Measurements from ENCODE around the gene DPYSL4. TPM values are rescaled to one million over a fixed set of nuclear protein-coding genes. Genes with fewer than 3 reads are reported as not detected.

DPYSL4 gene
- total and polyA plus RNA-seq, 3 donors from 2014 or later: 11.7 to 21.0 (median 13.9) TPM

DNA sequence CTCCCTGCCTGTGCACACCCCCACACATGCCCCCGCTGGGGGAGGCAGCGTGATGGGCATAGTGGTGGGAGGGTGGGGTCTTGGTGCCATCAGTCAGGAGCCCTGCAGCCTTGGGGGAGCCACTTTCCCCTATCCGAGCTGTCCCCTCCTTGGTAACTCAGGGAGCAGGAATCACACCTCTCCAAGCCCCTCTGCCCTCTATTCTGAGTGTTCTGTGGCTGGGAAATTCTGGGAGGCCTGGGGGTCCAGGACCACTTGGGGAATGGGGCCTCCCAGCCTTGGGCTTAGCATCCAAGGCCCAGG is 11.3 kb downstream of the DPYSL4 start:
- Histone ChIP-seq H3K4me1 (no peaks in the 10 kb centered on the region), H3K9me3 (no peaks in the 10 kb centered on the region), H3K4me3 (no peak overlapping the region), H3K27ac (no peak overlapping the region), H3K27me3 (no peaks in the 10 kb centered on the region), H3K36me3 (ENCODE audit: low read depth, missing control alignments) (no peaks in the 10 kb centered on the region)
- 88% methylated on average over 3 of the region's 3 CpGs; no CpG with 5 or more reads in 1 of the 2 donors for whole genome bisulfite sequencing, 2 donors
- TF ChIP-seq POLR2A (IDR thresholded peaks at IDR 0.05): no peak
- TF ChIP-seq, protein P1, sequence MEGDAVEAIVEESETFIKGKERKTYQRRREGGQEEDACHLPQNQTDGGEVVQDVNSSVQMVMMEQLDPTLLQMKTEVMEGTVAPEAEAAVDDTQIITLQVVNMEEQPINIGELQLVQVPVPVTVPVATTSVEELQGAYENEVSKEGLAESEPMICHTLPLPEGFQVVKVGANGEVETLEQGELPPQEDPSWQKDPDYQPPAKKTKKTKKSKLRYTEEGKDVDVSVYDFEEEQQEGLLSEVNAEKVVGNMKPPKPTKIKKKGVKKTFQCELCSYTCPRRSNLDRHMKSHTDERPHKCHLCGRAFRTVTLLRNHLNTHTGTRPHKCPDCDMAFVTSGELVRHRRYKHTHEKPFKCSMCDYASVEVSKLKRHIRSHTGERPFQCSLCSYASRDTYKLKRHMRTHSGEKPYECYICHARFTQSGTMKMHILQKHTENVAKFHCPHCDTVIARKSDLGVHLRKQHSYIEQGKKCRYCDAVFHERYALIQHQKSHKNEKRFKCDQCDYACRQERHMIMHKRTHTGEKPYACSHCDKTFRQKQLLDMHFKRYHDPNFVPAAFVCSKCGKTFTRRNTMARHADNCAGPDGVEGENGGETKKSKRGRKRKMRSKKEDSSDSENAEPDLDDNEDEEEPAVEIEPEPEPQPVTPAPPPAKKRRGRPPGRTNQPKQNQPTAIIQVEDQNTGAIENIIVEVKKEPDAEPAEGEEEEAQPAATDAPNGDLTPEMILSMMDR (IDR thresholded peaks at IDR 0.05): no peak
- intact Hi-C loops (cut with DNase I; ENCODE audit: low total_unique reads): no loop called here
- no peak for DNase-seq

DNA sequence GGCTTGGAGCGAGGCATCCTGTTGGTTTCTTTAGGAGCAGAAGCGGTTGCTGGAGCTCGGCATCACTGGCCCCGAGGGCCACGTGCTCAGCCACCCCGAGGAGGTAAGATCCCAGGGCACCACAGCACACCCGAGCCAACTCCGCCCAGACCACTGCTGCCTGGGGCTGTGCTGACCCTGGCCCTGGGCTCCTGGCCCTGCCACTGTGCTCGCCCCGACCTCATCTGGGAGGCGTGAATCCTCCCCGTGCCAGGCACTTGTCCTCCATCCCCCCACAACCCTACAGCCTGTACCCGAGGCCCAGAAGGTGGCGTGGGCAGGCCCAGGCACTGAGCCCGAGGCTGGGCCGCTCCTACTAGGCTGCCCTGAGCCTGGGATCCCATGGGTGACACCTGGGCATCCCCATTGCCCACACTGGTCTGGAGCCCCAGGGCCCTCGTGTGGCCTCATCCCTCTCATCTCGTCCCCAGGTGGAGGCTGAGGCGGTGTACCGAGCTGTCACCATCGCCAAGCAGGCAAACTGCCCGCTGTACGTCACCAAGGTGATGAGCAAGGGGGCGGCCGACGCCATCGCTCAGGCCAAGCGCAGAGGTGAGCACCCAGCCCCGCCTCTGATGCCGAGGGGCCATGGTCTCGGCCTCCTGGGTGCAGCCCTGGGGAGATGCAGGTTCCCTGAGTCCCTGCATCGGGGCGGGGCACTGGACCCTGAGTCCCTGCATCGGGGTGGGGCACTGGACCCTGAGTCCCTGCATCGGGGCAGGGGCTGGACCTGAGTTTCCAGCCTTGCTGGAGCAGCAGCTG is 11.8 kb downstream of the DPYSL4 start:
- Histone ChIP-seq H3K27ac (no peak overlapping the region), H3K27me3 (no peaks in the 10 kb centered on the region), H3K36me3 (ENCODE audit: low read depth, missing control alignments) (no peaks in the 10 kb centered on the region), H3K4me1 (no peaks in the 10 kb centered on the region), H3K4me3 (no peak overlapping the region), H3K9me3 (no peaks in the 10 kb centered on the region)
- intact Hi-C loops (cut with DNase I; ENCODE audit: low total_unique reads): no loop called here
- 94 to 100% methylated on average over 7 to 34 of the region's 35 CpGs for WGBS, 2 donors
- TF ChIP-seq, protein P1 (IDR thresholded peaks at IDR 0.05): no peak
- no peak for TF ChIP-seq POLR2A (IDR thresholded peaks at IDR 0.05)
- DNase-seq: no peak

DNA sequence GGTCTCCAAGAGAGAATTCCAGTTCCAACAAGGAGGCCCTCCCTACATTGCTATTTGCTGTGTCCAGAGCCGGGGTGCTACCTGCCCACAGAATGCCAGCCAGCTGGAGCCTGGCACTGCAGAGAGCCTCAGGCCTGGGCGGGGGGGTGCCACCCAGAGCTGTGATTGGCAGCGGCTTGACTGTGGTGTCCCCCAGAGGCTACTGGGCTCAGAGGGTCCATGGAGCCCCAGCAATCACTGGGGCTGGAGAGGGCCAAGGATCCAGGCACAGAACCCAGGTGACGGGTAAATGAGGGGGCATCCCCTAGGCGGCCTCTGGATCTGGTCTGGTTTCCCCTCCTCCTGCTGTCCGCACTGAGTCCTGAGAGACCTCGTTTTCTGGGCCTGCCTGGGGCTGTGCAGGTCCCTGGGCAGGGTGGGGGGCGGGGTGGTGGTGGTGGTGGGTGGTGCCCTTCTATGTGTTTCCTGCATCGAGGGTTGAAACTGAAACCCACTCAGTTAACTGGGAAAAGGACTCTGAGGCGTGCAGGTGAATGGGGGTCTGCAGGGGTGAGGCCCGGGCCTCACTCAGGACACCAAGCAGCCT is 12.6 kb downstream of the DPYSL4 start:
- intact Hi-C loops (cut with DNase I; ENCODE audit: low total_unique reads): no loop called here
- Histone ChIP-seq H3K4me1 (no peaks in the 10 kb centered on the region), H3K4me3 (no peak overlapping the region), H3K27ac (no peak overlapping the region), H3K9me3 (no peaks in the 10 kb centered on the region), H3K27me3 (no peaks in the 10 kb centered on the region), H3K36me3 (ENCODE audit: low read depth, missing control alignments) (no peaks in the 10 kb centered on the region)
- 92 to 98% methylated on average over 10 to 11 of the region's 11 CpGs for WGBS, 2 donors
- TF ChIP-seq, protein P1 (IDR thresholded peaks at IDR 0.05): no peak
- TF ChIP-seq POLR2A (IDR thresholded peaks at IDR 0.05): no peak
- DNase-seq: no peak

DNA sequence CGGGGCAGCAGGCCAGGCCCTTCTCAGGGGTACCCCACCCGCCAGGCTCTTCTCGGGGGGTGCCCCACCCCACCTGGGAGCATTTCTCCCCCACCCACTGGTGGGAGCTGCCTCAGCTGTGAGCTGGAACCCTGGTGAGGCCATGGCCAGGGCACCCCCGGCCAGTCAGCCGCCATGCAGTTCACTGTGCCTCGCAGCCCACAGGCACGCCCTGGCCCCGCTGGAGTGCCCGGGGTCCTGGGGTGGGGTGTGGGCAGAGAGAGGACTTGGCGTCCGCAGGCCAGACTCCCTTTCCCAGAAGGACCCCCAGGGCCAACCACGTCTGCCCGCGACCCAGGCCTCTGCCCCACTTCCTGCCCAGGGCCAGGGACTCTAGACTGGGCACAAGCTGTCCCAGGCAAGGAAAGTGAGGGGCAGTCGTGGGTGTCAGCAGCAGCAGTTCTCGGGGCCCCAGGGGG is 13.1 kb downstream of the DPYSL4 start:
- Histone ChIP-seq H3K36me3 (ENCODE audit: low read depth, missing control alignments) (no peaks in the 10 kb centered on the region), H3K27ac (no peak overlapping the region), H3K9me3 (no peaks in the 10 kb centered on the region), H3K27me3 (no peaks in the 10 kb centered on the region), H3K4me3 (no peak overlapping the region), H3K4me1 (no peaks in the 10 kb centered on the region)
- DNase-seq: no peak
- TF ChIP-seq, protein P1 (IDR thresholded peaks at IDR 0.05): no peak
- no peak for TF ChIP-seq POLR2A (IDR thresholded peaks at IDR 0.05)
- 94 to 100% methylated on average over 1 to 16 of the region's 16 CpGs for WGBS, 2 donors
- intact Hi-C loops (cut with DNase I; ENCODE audit: low total_unique reads): no loop called here

Data from testis (tissue), 3 donors.